ENCODE results near the gene ZBTB12. TPM values are rescaled to one million over a fixed set of nuclear protein-coding genes. Genes with fewer than 3 reads are reported as not detected.

ZBTB12 gene
- total RNA-seq, 1 donor from 2014 or later = 1.9 TPM

- peak; percentile 90 for DNase-seq (ENCODE audit: low spot score)
Measured at GRCh38 chr6:31897612-31898382, 4.1 kb downstream of the ZBTB12 start, which contains the start of gene EHMT2. Gene EHMT2, minus strand, starts transcription at chr6:31897698. Its CDS starts 21 bp downstream, at chr6:31897677.

DNA sequence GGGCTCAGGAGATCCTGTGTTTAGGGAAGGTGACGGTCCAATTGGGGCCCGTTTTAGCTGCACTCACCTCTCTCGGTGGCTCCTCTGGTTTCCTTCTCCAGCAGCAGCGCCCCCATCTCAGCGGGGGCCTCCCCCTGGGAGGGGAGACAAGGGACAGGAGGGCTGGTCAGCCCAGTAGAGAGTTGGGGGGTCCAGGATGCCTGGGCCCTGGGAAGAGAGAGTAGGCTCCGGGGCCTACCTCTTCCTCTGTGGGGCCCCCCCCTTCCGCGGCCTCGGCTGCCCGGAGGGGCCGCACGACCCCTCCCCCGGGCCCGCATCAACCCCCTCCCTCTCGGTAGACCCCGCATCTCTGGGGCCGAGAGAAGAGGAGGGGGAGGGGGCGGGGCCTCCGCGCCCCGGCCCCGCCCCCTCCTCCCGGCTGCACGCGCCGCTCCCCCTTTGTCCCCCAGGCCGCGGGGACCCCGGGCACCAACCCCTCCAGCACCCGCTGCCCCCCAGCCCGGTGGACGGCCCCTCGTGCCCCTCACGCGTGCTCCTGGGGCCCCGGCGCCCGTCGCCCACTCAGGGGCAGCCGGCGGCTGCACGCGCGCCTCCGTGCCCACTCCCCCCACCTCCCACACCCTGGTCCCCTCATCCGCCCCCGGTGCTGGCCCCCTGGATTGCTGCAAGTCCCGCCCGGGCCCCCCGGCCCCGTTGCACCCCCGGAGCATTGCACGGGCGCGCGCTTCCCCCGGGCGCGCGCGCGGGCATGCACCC lies 4.9 kb downstream of the ZBTB12 start:
- DNase-seq (ENCODE audit: low spot score) = no peak

DNA sequence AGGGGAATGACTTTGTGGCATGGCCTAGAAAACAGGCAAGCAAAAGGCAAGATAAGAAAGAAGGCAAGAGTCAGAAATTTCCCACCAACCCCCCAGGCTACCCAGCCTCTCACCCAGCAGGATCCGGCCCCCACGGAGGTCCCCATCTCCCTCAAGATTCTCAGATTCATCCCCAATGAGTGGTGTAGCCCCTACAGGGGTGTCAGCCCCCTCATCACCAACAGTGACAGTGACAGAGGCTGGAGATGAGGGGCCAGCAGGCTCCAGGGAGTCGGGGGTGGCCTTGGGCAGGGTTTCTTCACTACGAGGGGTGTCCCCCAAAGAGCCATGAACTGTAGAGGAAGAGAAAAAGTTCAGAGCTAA lies 5.4 kb downstream of the ZBTB12 start:
- DNase-seq (ENCODE audit: low spot score) = no peak

- DNase-seq (ENCODE audit: low spot score) = no peak
Measured at GRCh38 chr6:31892821-31893220, 9.1 kb downstream of the ZBTB12 start.

GRCh38 chr6:31889331-31889972 lies 12.4 kb downstream of the ZBTB12 start:
- no peak for DNase-seq (ENCODE audit: low spot score)

DNA sequence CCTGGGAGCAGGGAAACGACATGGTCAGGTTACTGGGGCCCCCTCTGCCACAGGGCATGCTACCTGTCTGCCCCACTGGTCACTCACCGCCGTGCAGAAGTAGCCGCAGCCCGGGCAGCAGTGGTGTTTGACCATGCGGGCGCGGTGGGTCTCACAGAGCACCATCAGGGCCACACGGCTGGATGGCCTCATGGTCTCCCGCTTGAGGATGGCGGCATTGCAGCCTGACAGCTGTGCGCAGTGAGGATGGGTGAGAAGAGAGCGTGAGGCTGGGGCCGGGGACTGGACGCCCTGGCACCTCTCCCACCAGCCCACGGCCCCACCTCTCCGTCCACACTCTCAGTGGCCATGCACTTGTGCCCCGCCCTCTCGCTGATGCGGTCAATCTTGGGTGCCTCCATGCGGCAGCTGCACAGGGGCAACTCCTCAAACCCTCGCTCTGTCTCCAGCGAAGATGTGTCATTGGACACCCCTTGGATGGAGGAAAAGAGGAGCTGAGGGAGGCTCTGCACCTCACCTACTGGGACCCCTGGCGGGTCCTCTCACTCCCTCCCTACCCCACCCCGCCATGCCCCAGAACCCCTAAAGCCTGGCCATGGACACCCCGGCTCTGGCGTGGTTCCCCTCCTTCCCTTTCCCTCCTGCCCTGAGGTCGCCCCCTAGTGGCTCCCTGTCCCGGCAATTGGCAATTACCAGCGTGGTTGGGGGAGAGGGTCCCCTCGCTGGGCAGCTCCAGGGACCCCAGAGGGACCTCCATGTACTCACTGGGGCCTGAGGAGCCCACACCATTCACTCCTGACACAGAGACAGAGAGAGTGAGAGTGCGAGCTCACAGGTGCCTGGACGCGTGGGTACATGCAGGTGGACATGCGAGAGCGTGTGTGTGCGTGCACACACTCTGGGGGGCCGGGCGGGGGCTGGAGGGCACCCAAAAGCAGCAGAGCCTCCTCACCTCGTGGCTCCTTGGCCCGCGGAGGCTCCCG lies 13.3 kb downstream of the ZBTB12 start:
- no peak for DNase-seq (ENCODE audit: low spot score)

DNA sequence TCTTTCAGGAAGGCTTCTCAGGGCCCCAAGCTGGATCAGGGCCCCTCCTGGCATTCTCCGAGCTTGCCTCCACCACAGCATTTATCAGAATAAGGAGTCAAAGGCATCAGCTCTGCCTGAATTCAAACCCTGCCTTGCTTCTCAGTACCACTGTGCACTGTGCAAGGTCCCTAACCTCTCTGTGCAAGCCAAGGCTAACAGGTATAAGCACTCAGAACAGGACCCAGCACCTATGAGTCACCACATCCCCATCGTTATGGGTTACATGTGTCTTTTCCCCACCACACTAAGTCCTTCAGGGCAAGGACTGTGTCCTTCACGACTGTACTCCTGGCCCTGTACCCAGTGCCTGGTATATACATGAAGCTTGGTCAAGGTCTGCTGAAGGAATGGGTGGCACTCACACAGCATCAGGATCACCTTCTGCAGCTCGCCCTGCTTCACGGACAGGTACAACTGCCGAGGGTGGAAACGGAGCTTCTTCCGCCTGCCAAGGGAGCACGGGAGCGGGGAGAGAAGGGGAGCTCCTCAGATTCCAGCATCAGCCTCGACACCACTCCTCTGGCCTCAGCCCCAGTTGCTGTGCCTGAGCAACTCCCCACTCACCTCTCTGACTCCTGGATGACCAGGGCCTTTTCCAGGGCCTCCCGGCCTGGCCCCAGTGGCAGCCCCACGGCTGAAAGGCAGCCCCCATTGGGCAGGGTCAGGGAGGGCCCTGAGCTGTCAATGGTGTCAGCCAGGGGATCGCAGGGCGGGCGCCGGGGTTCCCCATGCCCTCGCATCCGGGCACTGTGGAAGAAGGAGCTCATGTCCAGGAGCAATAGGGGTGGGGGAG lies 14.5 kb downstream of the ZBTB12 start:
- DNase-seq (ENCODE audit: low spot score) = no peak

DNA sequence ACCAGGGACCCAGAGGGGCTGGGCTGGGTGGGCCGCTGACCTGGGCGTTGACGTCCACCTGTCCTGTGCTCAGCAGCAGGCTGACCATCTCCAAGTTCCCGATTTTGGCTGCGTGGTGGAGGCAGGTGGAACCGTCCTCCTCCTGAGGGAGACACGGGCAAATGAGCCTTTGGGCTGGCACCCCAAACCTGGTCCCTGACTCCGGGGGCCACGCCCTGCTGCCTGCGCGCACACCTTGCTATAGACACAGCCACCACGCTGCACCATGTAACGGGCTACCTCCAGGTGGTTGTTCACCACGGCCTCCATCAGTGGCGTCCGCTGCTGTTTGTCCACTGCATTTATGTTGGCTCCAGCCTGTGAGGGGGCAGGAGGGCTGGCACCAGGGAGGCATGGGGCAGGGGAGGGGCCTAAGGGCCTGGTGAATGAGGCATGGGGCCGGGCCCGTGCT lies 15.3 kb downstream of the ZBTB12 start:
- no peak for DNase-seq (ENCODE audit: low spot score)

GRCh38 chr6:31884528-31885035 lies 17.3 kb downstream of the ZBTB12 start:
- no peak for DNase-seq (ENCODE audit: low spot score)

- DNase-seq (ENCODE audit: low spot score) = no peak
Measured at GRCh38 chr6:31883676-31884075, 18.2 kb downstream of the ZBTB12 start.

DNA sequence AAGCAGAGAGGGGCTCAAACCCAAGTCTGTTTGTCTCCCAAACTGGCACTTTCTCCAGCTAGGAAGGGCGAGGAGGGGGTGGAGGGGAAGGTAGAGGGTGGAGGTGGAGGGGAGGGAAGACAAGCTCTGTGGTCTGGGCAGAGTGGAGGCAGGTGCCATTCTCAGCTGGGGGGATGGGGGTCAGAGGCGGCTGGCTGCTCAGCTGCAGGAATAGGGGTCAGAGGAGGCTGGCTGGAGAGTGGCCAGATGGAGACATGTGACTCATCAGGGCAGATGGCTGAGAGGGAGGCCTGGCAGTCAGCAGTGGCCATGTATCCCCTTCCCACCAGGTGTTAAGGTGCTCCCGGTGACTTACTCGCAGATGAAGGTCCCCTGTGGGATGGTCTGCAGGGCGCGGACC lies 19.5 kb downstream of the ZBTB12 start:
- DNase-seq (ENCODE audit: low spot score) = no peak

DNA sequence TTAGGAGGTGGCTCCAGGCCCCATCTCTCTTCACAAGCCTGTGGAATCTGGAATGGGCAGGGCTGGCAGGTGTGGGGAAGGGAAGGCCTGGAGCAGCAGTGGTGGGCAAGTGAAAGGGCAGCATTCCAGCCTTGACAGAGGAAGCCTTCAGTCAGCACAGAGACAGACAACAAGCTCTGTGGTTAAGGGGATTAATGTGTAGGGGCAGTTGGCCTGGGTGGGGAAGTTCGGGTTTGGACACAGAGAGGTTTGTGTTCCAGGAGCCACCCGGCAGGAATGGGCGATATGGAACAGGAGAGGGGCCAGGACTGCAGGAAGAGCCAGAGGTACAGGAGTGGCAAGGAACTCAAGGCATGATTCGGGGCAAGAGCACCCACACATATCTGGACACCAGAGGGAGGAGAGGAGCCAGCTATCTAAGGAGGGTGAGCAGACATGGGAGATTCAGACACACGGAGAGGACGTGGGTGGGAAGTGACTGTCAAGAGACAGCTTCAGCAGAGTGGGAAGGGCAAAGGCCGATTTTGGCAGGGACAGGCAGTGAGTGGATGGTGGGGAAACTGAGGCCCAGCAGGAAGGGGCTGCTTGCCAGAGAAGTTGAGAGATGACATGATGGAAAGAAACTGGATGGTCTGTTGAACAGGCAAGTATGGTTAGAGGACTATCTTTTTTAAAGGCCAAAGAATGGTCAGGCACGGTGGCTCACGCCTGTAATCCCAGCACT lies 20.6 kb downstream of the ZBTB12 start:
- no peak for DNase-seq (ENCODE audit: low spot score)

GRCh38 chr6:31880616-31881015 lies 21.3 kb downstream of the ZBTB12 start:
- DNase-seq (ENCODE audit: low spot score) = no peak

DNA sequence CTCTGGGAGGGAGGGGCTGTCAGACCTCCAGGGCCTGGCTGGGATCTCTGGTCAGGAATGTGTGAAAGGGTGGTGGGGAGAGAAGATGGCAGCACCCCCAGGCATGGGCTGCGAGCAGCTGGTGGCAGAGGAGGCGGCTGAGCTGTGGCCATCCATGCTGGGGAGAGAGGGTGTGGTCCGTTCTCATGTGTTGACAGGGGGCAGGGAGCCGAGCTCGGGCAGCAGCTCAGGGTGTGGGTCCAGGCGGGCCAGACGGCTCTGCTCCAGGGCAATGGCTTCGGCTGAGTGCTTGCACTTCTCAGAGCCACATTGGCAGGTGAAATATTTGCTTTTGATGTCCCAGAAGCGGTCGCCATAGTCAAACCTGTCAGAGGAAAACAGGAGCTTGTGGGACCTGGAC lies 22.0 kb downstream of the ZBTB12 start:
- no peak for DNase-seq (ENCODE audit: low spot score)

DNA sequence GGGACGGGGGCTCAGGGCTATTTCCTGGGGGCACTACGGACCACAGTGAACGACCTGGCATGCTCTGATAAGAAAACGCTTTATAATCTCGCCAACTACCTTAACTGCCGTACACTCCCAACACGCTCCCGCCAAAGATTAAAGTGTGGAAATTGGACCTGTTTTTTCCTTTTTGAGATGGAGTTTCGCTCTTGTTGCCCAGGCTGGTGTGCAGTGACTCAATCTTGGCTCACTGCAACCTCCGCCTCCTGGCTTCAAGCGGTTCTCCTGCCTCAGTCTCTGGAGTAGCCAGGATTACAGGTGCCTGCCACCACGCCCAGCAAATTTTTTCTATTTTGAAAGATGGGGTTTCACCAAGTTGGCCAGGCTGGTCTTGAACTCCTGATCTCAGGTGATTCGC lies 22.7 kb downstream of the ZBTB12 start:
- no peak for DNase-seq (ENCODE audit: low spot score)

DNA sequence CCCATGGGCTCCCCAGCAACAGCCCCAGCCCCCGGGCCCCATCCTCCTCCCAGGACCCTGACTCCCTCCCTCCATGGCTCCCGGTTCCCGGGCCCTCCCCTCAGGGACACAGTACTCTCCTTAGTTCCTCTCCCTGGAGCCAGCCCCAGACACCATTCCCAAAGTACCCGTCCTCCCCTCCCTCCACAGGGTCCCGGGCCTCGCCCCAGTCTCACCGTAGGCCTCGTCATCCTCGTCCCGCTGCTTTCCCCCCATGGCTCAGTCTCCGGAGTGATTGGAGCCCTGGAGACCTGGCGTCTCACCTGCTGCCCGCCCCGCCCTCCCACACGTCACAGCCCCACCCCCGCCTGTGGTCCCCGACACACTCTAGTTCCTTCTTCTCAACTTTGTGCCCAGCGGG lies 23.2 kb downstream of the ZBTB12 start, which contains the start of gene SLC44A4:
TSS of gene SLC44A4 (minus strand) at position 272 of the 400 bp plus-strand sequence. CDS start at position 255, 17 bp downstream.
- no peak for DNase-seq (ENCODE audit: low spot score)

DNA sequence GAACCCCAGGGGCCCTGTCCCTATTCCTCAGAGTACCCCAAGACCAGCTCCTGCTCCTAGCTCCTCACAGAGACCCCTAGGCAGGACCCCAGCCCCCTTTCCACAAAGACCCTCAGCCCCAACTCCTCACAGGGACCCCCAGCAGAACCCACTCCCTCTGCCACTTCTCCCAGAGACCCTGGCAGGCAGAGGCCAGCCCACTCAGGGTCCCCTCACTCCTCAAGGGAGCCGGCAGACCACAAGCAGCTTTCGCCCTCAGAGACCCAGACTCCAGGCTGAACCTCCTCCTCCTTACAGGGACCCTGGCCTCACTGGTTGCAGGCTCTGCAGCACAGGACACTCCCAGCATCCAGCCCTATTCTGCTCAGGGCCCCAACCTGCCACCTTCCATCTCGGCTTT lies 23.7 kb downstream of the ZBTB12 start:
- no peak for DNase-seq (ENCODE audit: low spot score)

- DNase-seq (ENCODE audit: low spot score) = no peak
Measured at GRCh38 chr6:31877651-31878161, 24.2 kb downstream of the ZBTB12 start.

GRCh38 chr6:31877125-31877650 lies 24.7 kb downstream of the ZBTB12 start:
- DNase-seq (ENCODE audit: low spot score) = no peak
